ENCODE results near the gene BAIAP2.
"Not testable (repeated sequence)": the region's sequence is repeated elsewhere in the genome, so short reads cannot be mapped to it uniquely, and the experiment has no call there.

BAIAP2 gene

GRCh38 chr17:81026266-81027036, 8.5 kb upstream of the BAIAP2 start:
- no peak for DNase-seq

GRCh38 chr17:81027038-81027437, 7.9 kb upstream of the BAIAP2 start:
- DNase-seq, result no peak

- no peak for DNase-seq
Observed at GRCh38 chr17:81027591-81028505, 7.1 kb upstream of the BAIAP2 start.

GRCh38 chr17:81028506-81028858, 6.5 kb upstream of the BAIAP2 start:
- no peak for DNase-seq

GRCh38 chr17:81029859-81030258, 5.1 kb upstream of the BAIAP2 start:
- DNase-seq, result no peak

- DNase-seq, result not testable (repeated sequence)
Observed at GRCh38 chr17:81030312-81030711, 4.6 kb upstream of the BAIAP2 start.

- no peak for DNase-seq
Observed at GRCh38 chr17:81030741-81031565, 4.0 kb upstream of the BAIAP2 start.

GRCh38 chr17:81031566-81032550, 3.1 kb upstream of the BAIAP2 start:
- DNase-seq, result no peak

- no peak for DNase-seq
Observed at GRCh38 chr17:81032641-81033480, 2.1 kb upstream of the BAIAP2 start.

GRCh38 chr17:81033535-81034167, 1.3 kb upstream of the BAIAP2 start:
- peak; percentile 26 for DNase-seq

- DNase-seq, result no peak
Observed at GRCh38 chr17:81034168-81034777, 678 bp upstream of the BAIAP2 start.

GRCh38 chr17:81035521-81036196, 708 bp downstream of the BAIAP2 start:
- peak; percentile 42 for DNase-seq

GRCh38 chr17:81036197-81036941, 1.4 kb downstream of the BAIAP2 start:
- DNase-seq, result no peak

GRCh38 chr17:81037026-81037797, 2.3 kb downstream of the BAIAP2 start:
- DNase-seq, result no peak

GRCh38 chr17:81037798-81038733, 3.1 kb downstream of the BAIAP2 start:
- no peak for DNase-seq

GRCh38 chr17:81039096-81039495, 4.1 kb downstream of the BAIAP2 start:
- no peak for DNase-seq

All from hematopoietic multipotent progenitor cell treated with erythropoietin and hydrocortisone succinate and interleukin-3 and kit ligand, for 6 days (in vitro differentiated cells).